K562 (cell line): ENCODE measurements around the gene NCAM2. TPM values are rescaled to one million over a fixed set of nuclear protein-coding genes. Genes with fewer than 3 reads are reported as not detected.

ENCODE experiments used
- ARID2 ChIP-seq: fragments of 450-650 bp; IDR thresholded peaks from 2 replicates; pipeline ENCODE4 v1.6.1; 2017; ENCODE audit warnings: antibody characterized with exemption, mild to moderate bottlenecking
- CREM ChIP-seq: IDR thresholded peaks from 2 replicates; pipeline ENCODE4 v1.6.1; 2014; ENCODE audit warnings: antibody characterized with exemption, low read depth
- NELFE ChIP-seq: IDR thresholded peaks from 2 replicates; pipeline ENCODE4 v1.6.1; 2011; ENCODE audit warnings: mild to moderate bottlenecking; ENCODE audit not compliant: insufficient read depth, insufficient read length
- NR3C1 ChIP-seq: sonication (generic); formaldehyde crosslinking; IDR thresholded peaks from 2 replicates; pipeline ENCODE4 v1.8.1; 2022; ENCODE audit warnings: missing genetic modification reagents
- PCBP1 ChIP-seq: fragments of 200-400 bp; formaldehyde crosslinking; IDR thresholded peaks from 2 replicates; pipeline ENCODE4 v1.6.1; 2018; ENCODE audit warnings: mild to moderate bottlenecking, low read depth, low read length; ENCODE audit not compliant: poor library complexity, severe bottlenecking
- POLR3A ChIP-seq: IDR thresholded peaks from 2 replicates; pipeline ENCODE4 v1.6.1; 2011; ENCODE audit warnings: borderline replicate concordance, mild to moderate bottlenecking, moderate library complexity; ENCODE audit not compliant: insufficient read length, insufficient read depth; ENCODE audit errors: extremely low read depth
- PYGO2 ChIP-seq: fragments of 450-650 bp; IDR thresholded peaks from 2 replicates; pipeline ENCODE4 v1.6.1; 2016; ENCODE audit warnings: mild to moderate bottlenecking, missing genetic modification characterization, moderate library complexity, missing compliant biosample characterization
- RBM34 ChIP-seq: fragments of 200-400 bp; formaldehyde crosslinking; IDR thresholded peaks from 2 replicates; pipeline ENCODE4 v1.6.1; 2018; ENCODE audit warnings: low read length, borderline replicate concordance; ENCODE audit not compliant: insufficient read depth
- SIN3B ChIP-seq: fragments of 450-650 bp; IDR thresholded peaks from 2 replicates; pipeline ENCODE4 v1.6.1; 2017; ENCODE audit warnings: low read depth, mild to moderate bottlenecking, moderate library complexity
- SMAD2 ChIP-seq: fragments of 150-350 bp; IDR thresholded peaks from 2 replicates; pipeline ENCODE4 v1.6.1; 2014; ENCODE audit warnings: low read depth, mild to moderate bottlenecking, low read length
- SRSF3 ChIP-seq: fragments of 200-400 bp; formaldehyde crosslinking; IDR thresholded peaks from 2 replicates; pipeline ENCODE4 v1.6.1; 2016; ENCODE audit warnings: mild to moderate bottlenecking, low read length, moderate library complexity; ENCODE audit not compliant: insufficient read depth
- TARDBP ChIP-seq: fragments of 450-650 bp; IDR thresholded peaks from 2 replicates; pipeline ENCODE4 v1.6.1; 2016
- TFAM ChIP-seq: fragments of 250-450 bp; sonication (Bioruptor Pico); conservative IDR thresholded peaks from 2 replicates; pipeline ENCODE4 v1.5.0; 2021; ENCODE audit warnings: mild to moderate bottlenecking, moderate library complexity
- TSC22D4 ChIP-seq: fragments of 450-650 bp; IDR thresholded peaks from 2 replicates; pipeline ENCODE4 v1.6.1; 2016; ENCODE audit warnings: missing genetic modification characterization, missing biosample characterization, control low read depth
- ZNF274 ChIP-seq: IDR thresholded peaks from 2 replicates; pipeline ENCODE4 v1.6.1; 2011; ENCODE audit warnings: low read depth, mild to moderate bottlenecking, low read length, moderate library complexity, borderline replicate concordance
- ZNF717 ChIP-seq: fragments of 250-450 bp; sonication (Bioruptor Pico); IDR thresholded peaks from 2 replicates; pipeline ENCODE4 v1.5.0; 2021
- polyA plus RNA-seq, 8 experiments: library from polyadenylated mRNA; depleted of rRNA in 4 of 8; stranded (reverse) in 5 of 8; unstranded in 3 of 8; fragments of >200 nt; fragmentation: Nextera tagmentation in 2 of 8; fragmentation: Illumina TruSeq in 1 of 8; extraction: Ambion mirVana in 2 of 8; extraction: Trizol in 1 of 8; gene quantifications; 2 replicates each; pipeline versions ENCODE4 v1.2.1 to v1.2.3, GENCODE V29; 2011 to 2014; ENCODE audit warnings: inconsistent platforms in 1 of 8, missing spikeins in 1 of 8
- total RNA-seq, 7 experiments: library from RNA; depleted of rRNA in 6 of 7; stranded (reverse); fragments of >200 nt in 6 of 7; fragmentation: Illumina TruSeq in 2 of 7; extraction: Trizol in 2 of 7; gene quantifications; 2 replicates each; pipeline versions ENCODE4 v1.2.1 to v1.2.3, GENCODE V29; 2011 to 2021; ENCODE audit warnings: low replicate concordance in 1 of 7
- TF ChIP-seq, protein P1 (sequence below): fragments of 250-450 bp; sonication (Bioruptor Pico); IDR thresholded peaks from 2 replicates; pipeline ENCODE4 v1.5.0; 2020; ENCODE audit warnings: mild to moderate bottlenecking, borderline replicate concordance
- TF ChIP-seq, protein P2 (sequence below): fragments of 250-450 bp; sonication (Bioruptor Pico); IDR thresholded peaks from 2 replicates; pipeline ENCODE4 v1.8.0; 2022; ENCODE audit warnings: inconsistent platforms
- TF ChIP-seq, protein P3 (sequence below): fragments of 250-450 bp; sonication (Bioruptor Pico); IDR thresholded peaks from 2 replicates; pipeline ENCODE4 v1.5.0; 2020; ENCODE audit warnings: mild to moderate bottlenecking
- TF ChIP-seq, protein P4 (sequence below), 2 experiments: fragments of 450-650 bp; IDR thresholded peaks; 2 replicates each; pipeline ENCODE4 v1.6.1; 2016

Gene NCAM2
- total and polyA plus RNA-seq, 9 of the 15 experiments (the other 6 are each of a cell fraction or from before 2014, with no cell fraction given): 14.0 to 58.2 (median 27.8) TPM

DNA sequence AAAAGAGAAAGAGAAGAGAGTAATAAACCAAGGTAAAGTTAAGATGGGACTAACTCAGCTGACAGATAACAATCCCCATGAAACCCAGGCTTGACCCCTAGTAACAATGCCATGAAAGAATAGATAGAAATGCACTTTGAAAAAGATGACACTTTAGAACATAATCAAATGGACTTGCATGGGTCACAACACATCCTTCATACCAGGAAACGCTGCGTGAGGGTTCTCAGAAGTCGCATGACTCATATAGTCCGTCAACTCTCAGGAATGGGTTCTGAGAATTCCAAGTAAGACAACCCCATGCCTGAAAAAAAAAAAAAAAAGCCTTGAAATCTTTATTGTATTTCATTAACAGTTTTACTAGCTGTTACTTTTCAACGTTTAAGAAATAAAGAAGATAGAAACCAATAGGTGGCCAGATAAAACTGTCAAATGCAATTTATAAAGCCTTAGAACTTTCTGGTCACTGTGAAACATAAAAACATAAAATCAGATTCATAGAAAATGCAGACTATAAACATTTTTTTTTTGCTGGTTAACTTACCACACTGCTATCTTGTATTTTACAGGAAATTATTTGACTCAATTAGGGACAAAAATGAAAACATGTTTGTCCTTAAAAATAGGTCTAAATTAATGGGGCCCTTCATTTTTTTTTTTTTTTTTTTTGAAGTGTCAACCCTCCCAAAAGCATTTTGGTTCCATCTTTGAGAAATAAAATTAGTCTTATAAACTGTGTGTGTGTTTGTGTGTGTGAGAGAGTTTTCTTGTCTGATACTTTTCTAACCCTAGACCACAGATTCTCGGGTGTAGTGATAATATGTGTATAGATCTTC, 202.1 kb downstream of the NCAM2 start (continued):
- TF ChIP-seq, protein P1, sequence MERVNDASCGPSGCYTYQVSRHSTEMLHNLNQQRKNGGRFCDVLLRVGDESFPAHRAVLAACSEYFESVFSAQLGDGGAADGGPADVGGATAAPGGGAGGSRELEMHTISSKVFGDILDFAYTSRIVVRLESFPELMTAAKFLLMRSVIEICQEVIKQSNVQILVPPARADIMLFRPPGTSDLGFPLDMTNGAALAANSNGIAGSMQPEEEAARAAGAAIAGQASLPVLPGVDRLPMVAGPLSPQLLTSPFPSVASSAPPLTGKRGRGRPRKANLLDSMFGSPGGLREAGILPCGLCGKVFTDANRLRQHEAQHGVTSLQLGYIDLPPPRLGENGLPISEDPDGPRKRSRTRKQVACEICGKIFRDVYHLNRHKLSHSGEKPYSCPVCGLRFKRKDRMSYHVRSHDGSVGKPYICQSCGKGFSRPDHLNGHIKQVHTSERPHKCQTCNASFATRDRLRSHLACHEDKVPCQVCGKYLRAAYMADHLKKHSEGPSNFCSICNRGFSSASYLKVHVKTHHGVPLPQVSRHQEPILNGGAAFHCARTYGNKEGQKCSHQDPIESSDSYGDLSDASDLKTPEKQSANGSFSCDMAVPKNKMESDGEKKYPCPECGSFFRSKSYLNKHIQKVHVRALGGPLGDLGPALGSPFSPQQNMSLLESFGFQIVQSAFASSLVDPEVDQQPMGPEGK (CRISPR knock-in tag): no peak
- TF ChIP-seq SIN3B: no peak
- no peak for TF ChIP-seq TARDBP
- TF ChIP-seq, protein P2, sequence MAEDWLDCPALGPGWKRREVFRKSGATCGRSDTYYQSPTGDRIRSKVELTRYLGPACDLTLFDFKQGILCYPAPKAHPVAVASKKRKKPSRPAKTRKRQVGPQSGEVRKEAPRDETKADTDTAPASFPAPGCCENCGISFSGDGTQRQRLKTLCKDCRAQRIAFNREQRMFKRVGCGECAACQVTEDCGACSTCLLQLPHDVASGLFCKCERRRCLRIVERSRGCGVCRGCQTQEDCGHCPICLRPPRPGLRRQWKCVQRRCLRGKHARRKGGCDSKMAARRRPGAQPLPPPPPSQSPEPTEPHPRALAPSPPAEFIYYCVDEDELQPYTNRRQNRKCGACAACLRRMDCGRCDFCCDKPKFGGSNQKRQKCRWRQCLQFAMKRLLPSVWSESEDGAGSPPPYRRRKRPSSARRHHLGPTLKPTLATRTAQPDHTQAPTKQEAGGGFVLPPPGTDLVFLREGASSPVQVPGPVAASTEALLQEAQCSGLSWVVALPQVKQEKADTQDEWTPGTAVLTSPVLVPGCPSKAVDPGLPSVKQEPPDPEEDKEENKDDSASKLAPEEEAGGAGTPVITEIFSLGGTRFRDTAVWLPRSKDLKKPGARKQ (CRISPR knock-in tag): no peak
- TF ChIP-seq TFAM (CRISPR knock-in tag): no peak
- no peak for TF ChIP-seq ARID2
- TF ChIP-seq NELFE: no peak
- TF ChIP-seq ZNF274: no peak
- TF ChIP-seq RBM34: no peak
- no peak for TF ChIP-seq SMAD2
- 0 out of 2 replicates have a peak, but pooled peaks have one; percentile 19 for TF ChIP-seq CREM
- TF ChIP-seq ZNF717 (CRISPR knock-in tag): no peak
- no peak for TF ChIP-seq NR3C1 (CRISPR knock-in tag)
- TF ChIP-seq, protein P3, sequence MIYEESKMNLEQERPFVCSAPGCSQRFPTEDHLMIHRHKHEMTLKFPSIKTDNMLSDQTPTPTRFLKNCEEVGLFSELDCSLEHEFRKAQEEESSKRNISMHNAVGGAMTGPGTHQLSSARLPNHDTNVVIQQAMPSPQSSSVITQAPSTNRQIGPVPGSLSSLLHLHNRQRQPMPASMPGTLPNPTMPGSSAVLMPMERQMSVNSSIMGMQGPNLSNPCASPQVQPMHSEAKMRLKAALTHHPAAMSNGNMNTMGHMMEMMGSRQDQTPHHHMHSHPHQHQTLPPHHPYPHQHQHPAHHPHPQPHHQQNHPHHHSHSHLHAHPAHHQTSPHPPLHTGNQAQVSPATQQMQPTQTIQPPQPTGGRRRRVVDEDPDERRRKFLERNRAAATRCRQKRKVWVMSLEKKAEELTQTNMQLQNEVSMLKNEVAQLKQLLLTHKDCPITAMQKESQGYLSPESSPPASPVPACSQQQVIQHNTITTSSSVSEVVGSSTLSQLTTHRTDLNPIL (CRISPR knock-in tag): no peak
- no peak for TF ChIP-seq PCBP1
- TF ChIP-seq POLR3A: no peak
- TF ChIP-seq, protein P4, sequence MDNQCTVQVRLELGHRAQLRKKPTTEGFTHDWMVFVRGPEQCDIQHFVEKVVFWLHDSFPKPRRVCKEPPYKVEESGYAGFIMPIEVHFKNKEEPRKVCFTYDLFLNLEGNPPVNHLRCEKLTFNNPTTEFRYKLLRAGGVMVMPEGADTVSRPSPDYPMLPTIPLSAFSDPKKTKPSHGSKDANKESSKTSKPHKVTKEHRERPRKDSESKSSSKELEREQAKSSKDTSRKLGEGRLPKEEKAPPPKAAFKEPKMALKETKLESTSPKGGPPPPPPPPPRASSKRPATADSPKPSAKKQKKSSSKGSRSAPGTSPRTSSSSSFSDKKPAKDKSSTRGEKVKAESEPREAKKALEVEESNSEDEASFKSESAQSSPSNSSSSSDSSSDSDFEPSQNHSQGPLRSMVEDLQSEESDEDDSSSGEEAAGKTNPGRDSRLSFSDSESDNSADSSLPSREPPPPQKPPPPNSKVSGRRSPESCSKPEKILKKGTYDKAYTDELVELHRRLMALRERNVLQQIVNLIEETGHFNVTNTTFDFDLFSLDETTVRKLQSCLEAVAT (IDR thresholded peaks at IDR 0.05): peak in 1 of 2 experiments; percentile 73; a peak in 2 of 4 replicates
- no peak for TF ChIP-seq PYGO2 (tag)
- TF ChIP-seq TSC22D4 (tag): no peak
- TF ChIP-seq SRSF3: no peak
